SK-N-SH treated with all-trans-retinoic acid at 6 μM for 48 hours (cell line): ENCODE data around the gene DOCK7.
"Not testable (repeated sequence)": the region's sequence is repeated elsewhere in the genome, so short reads cannot be mapped to it uniquely, and the experiment has no call there.

Experiments used
- OSR1 ChIP-seq: fragments of 250-450 bp; sonication (Bioruptor Pico); IDR thresholded peaks from 2 replicates; pipeline ENCODE4 v1.8.0; 2022; ENCODE audit warnings: moderate library complexity, mild to moderate bottlenecking, inconsistent platforms
- TOX ChIP-seq: fragments of 250-450 bp; sonication (Bioruptor Pico); IDR thresholded peaks from 2 replicates; pipeline ENCODE4 v1.8.0; 2021; ENCODE audit warnings: mild to moderate bottlenecking, moderate library complexity, borderline replicate concordance
- ZFP3 ChIP-seq: fragments of 250-450 bp; sonication (Bioruptor Pico); IDR thresholded peaks from 2 replicates; pipeline ENCODE4 v1.5.0; 2020; ENCODE audit warnings: mild to moderate bottlenecking, moderate library complexity
- ZFP30 ChIP-seq: fragments of 450-650 bp; formaldehyde crosslinking; IDR thresholded peaks from 2 replicates; pipeline ENCODE4 v1.5.0; 2022; ENCODE audit warnings: mild to moderate bottlenecking, moderate library complexity

GRCh38 chr1:62567182-62567581 lies 121.0 kb downstream of the DOCK7 start:
- TF ChIP-seq TOX, ZFP30, OSR1, ZFP3 (CRISPR knock-in tag): not testable (repeated sequence)
